Smooth muscle cell (in vitro differentiated cells): Measurements from ENCODE around the gene PNPLA6. TPM values are rescaled to one million over a fixed set of nuclear protein-coding genes. Genes with fewer than 3 reads are reported as not detected.

Experiments used
- DNase-seq: peaks from one replicate; lab custom pipeline; 2025; ENCODE audit not compliant: unreplicated experiment; lab: John Stamatoyannopoulos, UW
- H2AFZ ChIP-seq: fragments of 200-600 bp; sonication (generic); 2 replicates; pipeline ENCODE4 v1.6.0; 2016; ENCODE audit warnings: antibody characterized with exemption, low read depth, mild to moderate bottlenecking
- H3F3A ChIP-seq: fragments of 200-600 bp; sonication (generic); 2 replicates; pipeline ENCODE4 v1.6.0; 2017; ENCODE audit warnings: antibody characterized with exemption, low read depth
- H3K27ac ChIP-seq: fragments of 200-600 bp; sonication (generic); 2 replicates; pipeline ENCODE4 v1.5.1; 2016; ENCODE audit warnings: low read depth, mild to moderate bottlenecking
- H3K27me3 ChIP-seq: fragments of 200-600 bp; sonication (generic); 2 replicates; pipeline ENCODE4 v1.6.1; 2016; ENCODE audit warnings: low read depth, mild to moderate bottlenecking
- H3K36me3 ChIP-seq: fragments of 200-600 bp; sonication (generic); 2 replicates; pipeline ENCODE4 v1.5.1; 2016; ENCODE audit warnings: low read depth
- H3K4me1 ChIP-seq: fragments of 200-600 bp; sonication (generic); 2 replicates; pipeline ENCODE4 v1.5.1; 2016; ENCODE audit warnings: low read depth
- H3K4me2 ChIP-seq: fragments of 200-600 bp; sonication (generic); 2 replicates; pipeline ENCODE4 v1.6.0; 2016; ENCODE audit warnings: mild to moderate bottlenecking
- H3K4me3 ChIP-seq: fragments of 200-600 bp; sonication (generic); 2 replicates; pipeline ENCODE4 v1.5.1; 2016; ENCODE audit warnings: mild to moderate bottlenecking
- H3K79me2 ChIP-seq: fragments of 200-600 bp; sonication (generic); 2 replicates; pipeline ENCODE4 v1.6.0; 2016; ENCODE audit warnings: low read depth, mild to moderate bottlenecking
- H3K9ac ChIP-seq: fragments of 200-600 bp; sonication (generic); 2 replicates; pipeline ENCODE4 v1.6.0; 2016; ENCODE audit warnings: low read depth
- H3K9me3 ChIP-seq: fragments of 200-600 bp; sonication (generic); replicated peaks from 2 replicates; pipeline ENCODE4 v1.5.1; 2016; ENCODE audit warnings: low read depth
- H4K20me1 ChIP-seq: fragments of 200-600 bp; sonication (generic); 2 replicates; pipeline ENCODE4 v1.6.0; 2016; ENCODE audit warnings: low read depth
- WGBS: methylation state at CpG from one replicate; pipeline ENCODE4 v1.1.7; 2016; ENCODE audit warnings: low lambda C conversion rate; 5-methylcytosine and 5-hydroxymethylcytosine counted together
- polyA plus RNA-seq: library from polyadenylated mRNA; unstranded; fragments of >200 nt; fragmentation: Nextera tagmentation; extraction: Ambion mirVana; gene quantifications from 2 replicates; pipeline ENCODE4 v1.2.1, GENCODE V29; 2016
- total RNA-seq: library from RNA; depleted of rRNA; stranded (reverse); fragments of >200 nt; gene quantifications from 2 replicates; pipeline ENCODE4 v1.2.3, GENCODE V29; 2014
- TF ChIP-seq, protein P1 (sequence below): fragments of 200-600 bp; sonication (generic); IDR thresholded peaks from 2 replicates; pipeline ENCODE4 v1.5.1; 2017; ENCODE audit warnings: borderline replicate concordance, mild to moderate bottlenecking, antibody characterized with exemption; ENCODE audit not compliant: insufficient read depth, poor library complexity, severe bottlenecking

PNPLA6 gene
- total and polyA plus RNA-seq, 2 experiments from 2014 or later: 22.3 to 55.6 TPM

GRCh38 chr19:7526059-7526929 is 9.2 kb upstream of the PNPLA6 start:
- 95% methylated on average over 26 of the region's 31 CpGs for WGBS
- Histone ChIP-seq H2AFZ (no peak overlapping the region), H3K9me3 (no peaks in the 10 kb centered on the region), H3K27me3 (no peaks in the 10 kb centered on the region), H3K27ac (no peak overlapping the region), H3K4me2 (no peak overlapping the region), H3F3A (no peaks in the 10 kb centered on the region), H3K36me3 (no peaks in the 10 kb centered on the region), H4K20me1 (no peaks in the 10 kb centered on the region), H3K4me3 (no peak overlapping the region), H3K79me2 (no peaks in the 10 kb centered on the region), H3K4me1 (peaks cover 7% of the 10 kb centered on the region), H3K9ac (no peak overlapping the region)
- no peak for DNase-seq
- TF ChIP-seq, protein P1, sequence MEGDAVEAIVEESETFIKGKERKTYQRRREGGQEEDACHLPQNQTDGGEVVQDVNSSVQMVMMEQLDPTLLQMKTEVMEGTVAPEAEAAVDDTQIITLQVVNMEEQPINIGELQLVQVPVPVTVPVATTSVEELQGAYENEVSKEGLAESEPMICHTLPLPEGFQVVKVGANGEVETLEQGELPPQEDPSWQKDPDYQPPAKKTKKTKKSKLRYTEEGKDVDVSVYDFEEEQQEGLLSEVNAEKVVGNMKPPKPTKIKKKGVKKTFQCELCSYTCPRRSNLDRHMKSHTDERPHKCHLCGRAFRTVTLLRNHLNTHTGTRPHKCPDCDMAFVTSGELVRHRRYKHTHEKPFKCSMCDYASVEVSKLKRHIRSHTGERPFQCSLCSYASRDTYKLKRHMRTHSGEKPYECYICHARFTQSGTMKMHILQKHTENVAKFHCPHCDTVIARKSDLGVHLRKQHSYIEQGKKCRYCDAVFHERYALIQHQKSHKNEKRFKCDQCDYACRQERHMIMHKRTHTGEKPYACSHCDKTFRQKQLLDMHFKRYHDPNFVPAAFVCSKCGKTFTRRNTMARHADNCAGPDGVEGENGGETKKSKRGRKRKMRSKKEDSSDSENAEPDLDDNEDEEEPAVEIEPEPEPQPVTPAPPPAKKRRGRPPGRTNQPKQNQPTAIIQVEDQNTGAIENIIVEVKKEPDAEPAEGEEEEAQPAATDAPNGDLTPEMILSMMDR: no peak

DNA sequence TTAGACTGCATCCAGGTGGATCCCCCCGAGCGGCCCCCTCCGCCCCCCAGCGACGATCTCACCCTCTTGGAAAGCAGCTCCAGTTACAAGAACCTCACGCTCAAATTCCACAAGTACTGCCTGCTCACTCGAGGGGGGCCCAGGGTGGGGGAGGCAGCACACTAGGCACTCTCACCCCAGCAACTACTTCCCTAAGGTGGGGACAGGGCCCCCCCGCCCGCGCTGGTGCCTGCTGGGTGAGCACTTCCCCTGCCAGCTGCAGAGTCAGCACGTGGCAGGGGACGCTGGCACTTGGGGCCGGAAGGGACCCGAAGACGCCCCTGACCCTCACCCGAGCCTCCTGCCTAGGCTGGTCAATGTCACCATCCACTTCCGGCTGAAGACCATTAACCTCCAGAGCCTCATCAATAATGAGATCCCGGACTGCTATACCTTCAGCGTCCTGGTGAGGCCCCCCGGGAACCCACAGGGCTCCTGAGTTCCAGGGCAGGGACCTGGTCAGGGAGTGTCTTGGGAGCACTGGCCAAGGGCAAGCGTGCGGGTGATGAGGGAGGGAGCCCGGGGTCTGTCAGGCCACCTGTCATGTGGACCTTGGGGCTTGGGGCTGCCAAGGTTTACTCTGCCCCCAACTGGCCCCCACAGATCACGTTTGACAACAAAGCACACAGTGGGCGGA is 7.9 kb upstream of the PNPLA6 start:
- Histone ChIP-seq H3K4me2 (no peak overlapping the region), H3K36me3 (no peaks in the 10 kb centered on the region), H3K79me2 (no peaks in the 10 kb centered on the region), H3K4me3 (no peak overlapping the region), H3K9me3 (no peaks in the 10 kb centered on the region), H3K9ac (no peak overlapping the region), H3K27me3 (no peaks in the 10 kb centered on the region), H2AFZ (no peak overlapping the region), H3K27ac (no peak overlapping the region), H3K4me1 (peaks cover 7% of the 10 kb centered on the region), H4K20me1 (no peaks in the 10 kb centered on the region), H3F3A (no peaks in the 10 kb centered on the region)
- DNase-seq: no peak
- TF ChIP-seq, protein P1: no peak
- 89% methylated on average over 23 of the region's 25 CpGs for WGBS

DNA sequence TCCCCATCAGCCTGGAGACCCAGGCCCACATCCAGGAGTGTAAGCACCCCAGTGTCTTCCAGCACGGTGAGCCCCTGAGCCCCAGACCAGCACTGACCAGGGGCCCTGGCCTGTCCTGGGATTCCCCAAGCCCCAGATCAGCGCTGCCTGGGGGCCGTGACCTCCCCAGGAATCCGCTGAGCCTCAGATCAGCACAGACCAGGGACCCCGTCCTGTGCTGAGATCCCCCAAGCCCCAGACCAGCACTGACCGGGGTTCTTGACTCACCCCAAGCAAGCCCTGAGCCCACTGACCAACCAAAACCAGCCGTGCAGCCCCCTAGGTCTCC is 7.4 kb upstream of the PNPLA6 start:
- H3K9ac ChIP-seq: no peak overlapping the region
- H3K9me3 ChIP-seq: no peaks in the 10 kb centered on the region
- H3K36me3 ChIP-seq: no peaks in the 10 kb centered on the region
- H3K4me1 ChIP-seq: peaks cover 5% of the 10 kb centered on the region
- H3F3A ChIP-seq: no peaks in the 10 kb centered on the region
- H3K79me2 ChIP-seq: no peaks in the 10 kb centered on the region
- H2AFZ ChIP-seq: no peak overlapping the region
- H3K4me2 ChIP-seq: no peak overlapping the region
- no peak for DNase-seq
- no peaks in the 10 kb centered on the region for H3K27me3 ChIP-seq
- TF ChIP-seq, protein P1: no peak
- WGBS: 98% methylated on average over 7 of the region's 7 CpGs
- no peak overlapping the region for H3K4me3 ChIP-seq
- no peak overlapping the region for H3K27ac ChIP-seq
- H4K20me1 ChIP-seq: no peaks in the 10 kb centered on the region
